HG02852 (cell line): ENCODE measurements around the gene MYADML2.
"Not testable (repeated sequence)": the region's sequence is repeated elsewhere in the genome, so short reads cannot be mapped to it uniquely, and the experiment has no call there.

Experiments used
- ATAC-seq: cut with Tn5 transposase; IDR thresholded peaks from one replicate; pipeline ENCODE4 v1.9.1; 2021; ENCODE audit warnings: mild to moderate bottlenecking, moderate library complexity; ENCODE audit not compliant: unreplicated experiment

Gene MYADML2

GRCh38 chr17:81926451-81927151, 20.4 kb downstream of the MYADML2 start:
- ATAC-seq, result peak; percentile 18

- ATAC-seq, result no peak
Observed at GRCh38 chr17:81925860-81926450, 21.1 kb downstream of the MYADML2 start.

- no peak for ATAC-seq
Observed at GRCh38 chr17:81924557-81925532, 22.2 kb downstream of the MYADML2 start.

GRCh38 chr17:81923302-81924260, 23.5 kb downstream of the MYADML2 start:
- no peak for ATAC-seq

- no peak for ATAC-seq
Observed at GRCh38 chr17:81922566-81923301, 24.3 kb downstream of the MYADML2 start.

GRCh38 chr17:81921996-81922565, 25.0 kb downstream of the MYADML2 start:
- no peak for ATAC-seq

GRCh38 chr17:81921537-81921862, 25.5 kb downstream of the MYADML2 start:
- ATAC-seq, result no peak

GRCh38 chr17:81920612-81921536, 26.2 kb downstream of the MYADML2 start:
- ATAC-seq, result no peak

GRCh38 chr17:81918832-81919545, 28.0 kb downstream of the MYADML2 start:
- ATAC-seq, result no peak

GRCh38 chr17:81918333-81918669, 28.7 kb downstream of the MYADML2 start:
- ATAC-seq, result not testable (repeated sequence)

GRCh38 chr17:81917565-81918332, 29.3 kb downstream of the MYADML2 start, which contains the start of gene SIRT7:
SIRT7 (minus strand) TSS chr17:81918176; CDS start chr17:81918131, 45 bp downstream.
- no peak for ATAC-seq

- ATAC-seq, result no peak
Observed at GRCh38 chr17:81916234-81917001, 30.6 kb downstream of the MYADML2 start.

- no peak for ATAC-seq
Observed at GRCh38 chr17:81915331-81915730, 31.7 kb downstream of the MYADML2 start.

GRCh38 chr17:81914103-81914850, 32.8 kb downstream of the MYADML2 start:
- no peak for ATAC-seq

GRCh38 chr17:81913394-81914102, 33.5 kb downstream of the MYADML2 start:
- ATAC-seq, result no peak
